Endothelial cell of umbilical vein (primary cell): ENCODE measurements around the gene SRP68. TPM values are rescaled to one million over a fixed set of nuclear protein-coding genes. Genes with fewer than 3 reads are reported as not detected.

Experiments
- BruUV-seq: library from RNA; stranded (reverse); fragments of 400-500 nt; replicated peaks from 2 replicates; lab custom pipeline; 2021; lab: Mats Ljungman, UMichigan
- CTCF ChIA-PET: fragments of 300-600, 350-600 bp; sonication (Branson Sonifier 250); formaldehyde crosslinking; loops from one replicate; lab custom pipeline; 2021; ENCODE audit warnings: antibody characterized with exemption, inconsistent platforms; lab: Charles Lee
- POLR2A ChIA-PET: fragments of 300-600, 350-600 bp; sonication (Branson Sonifier 250); formaldehyde crosslinking; loops from one replicate; lab custom pipeline; 2021; ENCODE audit warnings: antibody characterized with exemption, inconsistent platforms; lab: Charles Lee
- DNase-seq: peaks from one replicate; pipeline ENCODE4 v3.0.0-alpha.2; 2011; ENCODE audit warnings: low read depth, low spot score
- FAIRE-seq: peaks from 2 replicates; lab custom pipeline; 2011; peaks lifted over from hg19 to GRCh38; lab: Jason Lieb, UNC
- H2AFZ ChIP-seq: 2 replicates; pipeline ENCODE4 v1.6.0; 2012; ENCODE audit warnings: low read depth, low read length, control low read depth, inconsistent platforms
- H3K27ac ChIP-seq: 2 replicates; pipeline ENCODE4 v1.5.1; 2011; ENCODE audit warnings: low read depth, mild to moderate bottlenecking, control low read depth, low read length, moderate library complexity; ENCODE audit not compliant: insufficient read depth
- H3K27me3 ChIP-seq, 2 experiments: 2 replicates each; pipeline versions ENCODE4 v1.6.0 to v1.6.1; 2011; ENCODE audit warnings: low read length in 2 of 2, mixed read lengths in 1 of 2; ENCODE audit not compliant: control insufficient read depth in 2 of 2, insufficient read depth in 2 of 2
- H3K36me3 ChIP-seq, 2 experiments: 2 replicates in 1 of 2; 3 replicates in 1 of 2; pipeline ENCODE4 v1.5.1; 2011; ENCODE audit warnings: low read length in 2 of 2, mild to moderate bottlenecking in 1 of 2, moderate library complexity in 1 of 2; ENCODE audit not compliant: control insufficient read depth in 2 of 2, insufficient read depth in 2 of 2; ENCODE audit errors: extremely low read depth in 1 of 2
- H3K4me1 ChIP-seq: 3 replicates; pipeline ENCODE4 v1.5.1; 2011; ENCODE audit warnings: mild to moderate bottlenecking, low read length; ENCODE audit not compliant: control insufficient read depth, insufficient read depth; ENCODE audit errors: extremely low read depth
- H3K4me2 ChIP-seq: 2 replicates; pipeline ENCODE4 v1.6.1; 2011; ENCODE audit warnings: low read length, control low read depth, mixed read lengths; ENCODE audit not compliant: insufficient read depth
- H3K4me3 ChIP-seq, 3 experiments: fragments of 200-600 bp in 1 of 3; sonication (generic), shearing (Covaris generic) in 1 of 3; replicated peaks in 1 of 3; 2 replicates each; pipeline ENCODE4 v1.5.1; 2011 to 2016; ENCODE audit warnings: control low read depth in 3 of 3, low read length in 3 of 3, mild to moderate bottlenecking in 2 of 3, inconsistent platforms in 1 of 3, low read depth in 1 of 3, moderate library complexity in 1 of 3; ENCODE audit not compliant: insufficient read depth in 1 of 3
- H3K79me2 ChIP-seq: 2 replicates; pipeline ENCODE4 v1.6.0; 2012; ENCODE audit warnings: low read length, inconsistent platforms; ENCODE audit not compliant: control insufficient read depth, insufficient read depth
- H3K9ac ChIP-seq: replicated peaks from 2 replicates; pipeline ENCODE3; 2011; ENCODE audit warnings: low read length, control low read depth; ENCODE audit not compliant: insufficient read depth; ENCODE audit errors: extremely low read depth
- H3K9me1 ChIP-seq: replicated peaks from 3 replicates; pipeline ENCODE4 v1.6.0; 2011; ENCODE audit warnings: mild to moderate bottlenecking, low read length; ENCODE audit not compliant: control insufficient read depth, insufficient read depth; ENCODE audit errors: extremely low read depth
- H3K9me3 ChIP-seq: replicated peaks from 2 replicates; pipeline ENCODE4 v1.5.1; 2012; ENCODE audit warnings: low read length, inconsistent platforms; ENCODE audit not compliant: control insufficient read depth, insufficient read depth
- H4K20me1 ChIP-seq: replicated peaks from 2 replicates; pipeline ENCODE3; 2011; ENCODE audit warnings: mild to moderate bottlenecking, low read length; ENCODE audit not compliant: control insufficient read depth, insufficient read depth; ENCODE audit errors: extremely low read depth
- EZH2 ChIP-seq: IDR thresholded peaks from 2 replicates; pipeline ENCODE4 v1.6.1; 2012; ENCODE audit warnings: borderline replicate concordance, low read depth, mild to moderate bottlenecking, moderate library complexity, low read length, inconsistent platforms; ENCODE audit not compliant: severe bottlenecking
- FOS ChIP-seq: IDR thresholded peaks from 2 replicates; pipeline ENCODE4 v1.6.1; 2011; ENCODE audit warnings: mild to moderate bottlenecking, low read length, moderate library complexity, borderline replicate concordance; ENCODE audit not compliant: insufficient read depth
- GATA2 ChIP-seq: IDR thresholded peaks from 2 replicates; pipeline ENCODE4 v1.7.0; 2011; ENCODE audit warnings: low read depth, mild to moderate bottlenecking, moderate library complexity, mixed read lengths, low read length; ENCODE audit not compliant: insufficient read length, insufficient read depth
- JUN ChIP-seq: IDR thresholded peaks from 2 replicates; pipeline ENCODE4 v1.6.1; 2011; ENCODE audit warnings: borderline replicate concordance, low read depth; ENCODE audit not compliant: insufficient read length, insufficient read depth
- MYC ChIP-seq: IDR thresholded peaks from one replicate; pipeline ENCODE4 v1.6.1; 2011; ENCODE audit warnings: mild to moderate bottlenecking, low read depth, low read length
- POLR2A ChIP-seq: IDR thresholded peaks from 2 replicates; pipeline ENCODE4 v1.6.1; 2012; ENCODE audit warnings: low read depth, mild to moderate bottlenecking, control low read depth, low read length
- POLR2AphosphoS5 ChIP-seq: IDR thresholded peaks from 2 replicates; pipeline ENCODE4 v1.6.1; 2012; ENCODE audit warnings: low read depth, mild to moderate bottlenecking, control low read depth, low read length, moderate library complexity; ENCODE audit not compliant: insufficient read depth
- dilution Hi-C: fragments of 300-500 bp; cut with MboI; formaldehyde crosslinking; loops from one replicate; pipeline ENCODE4 v1.15.0; 2019; ENCODE audit warnings: low sequenced_read_pairs; ENCODE audit not compliant: extremely low pct_ligation_motif_present
- intact Hi-C: fragments of 100-400 bp; cut with micrococcal nuclease; formaldehyde crosslinking; loops from one replicate; pipeline ENCODE4 v1.10.0; 2022
- polyA plus RNA-seq, 4 experiments: library from polyadenylated mRNA; depleted of rRNA in 3 of 4; stranded (reverse) in 3 of 4; unstranded in 1 of 4; fragments of >200 nt; gene quantifications; 2 replicates each; pipeline versions ENCODE4 v1.2.1 to v1.2.3, GENCODE V29; 2011 to 2012; ENCODE audit warnings: missing spikeins in 1 of 4
- total RNA-seq: library from RNA; stranded (reverse); gene quantifications from 2 replicates; pipeline ENCODE4 v1.2.3, GENCODE V29; 2021
- TF ChIP-seq, protein P1 (sequence below): IDR thresholded peaks from 2 replicates; pipeline ENCODE4 v1.6.1; 2011; ENCODE audit not compliant: insufficient read depth, insufficient read length
- TF ChIP-seq, protein P2 (sequence below), 2 donors: IDR thresholded peaks; 1 replicate in 1 of 2; 2 replicates in 1 of 2; pipeline ENCODE4 v1.5.1; 2011; ENCODE audit warnings: low read length in 2 of 2, mild to moderate bottlenecking in 2 of 2, moderate library complexity in 2 of 2, control low read depth in 1 of 2, inconsistent platforms in 1 of 2, low read depth in 1 of 2; ENCODE audit not compliant: insufficient read depth in 1 of 2; ENCODE audit errors: extremely low read depth in 1 of 2

Gene SRP68
- total and polyA plus RNA-seq, 2 donors (not counting 3 experiments of a cell fraction or from before 2014, with no cell fraction given), result 64.6 to 81.7 TPM

- ChIA-PET POLR2A (no interaction called here), CTCF (no interaction called here)
- dilution Hi-C loops, result no loop called here
- Histone ChIP-seq H3K9ac (no peak overlapping the region), H3K9me3 (no peaks in the 10 kb centered on the region), H3K79me2 (no peaks in the 10 kb centered on the region), H3K27me3 (no peaks in the 10 kb centered on the region), H3K27ac (no peak overlapping the region), H3K4me2 (no peak overlapping the region), H3K36me3 (peaks cover 0 to 3% of the 10 kb centered on the region in 2 experiments), H3K9me1 (no peaks in the 10 kb centered on the region), H2AFZ (no peak overlapping the region), H3K4me3 (no peak overlapping the region), H4K20me1 (no peaks in the 10 kb centered on the region), H3K4me1 (peaks cover 3% of the 10 kb centered on the region)
- DNase-seq (no peak), FAIRE-seq (no peak)
- no TSS peak for BruUV-seq
- intact Hi-C loops, result no loop called here
- TF ChIP-seq POLR2A (no peak), JUN (no peak), FOS (no peak), POLR2AphosphoS5 (no peak), MYC (no peak), GATA2 (no peak), EZH2 (no peak)
- TF ChIP-seq, protein P1, sequence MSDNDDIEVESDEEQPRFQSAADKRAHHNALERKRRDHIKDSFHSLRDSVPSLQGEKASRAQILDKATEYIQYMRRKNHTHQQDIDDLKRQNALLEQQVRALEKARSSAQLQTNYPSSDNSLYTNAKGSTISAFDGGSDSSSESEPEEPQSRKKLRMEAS, result no peak
- TF ChIP-seq, protein P2, sequence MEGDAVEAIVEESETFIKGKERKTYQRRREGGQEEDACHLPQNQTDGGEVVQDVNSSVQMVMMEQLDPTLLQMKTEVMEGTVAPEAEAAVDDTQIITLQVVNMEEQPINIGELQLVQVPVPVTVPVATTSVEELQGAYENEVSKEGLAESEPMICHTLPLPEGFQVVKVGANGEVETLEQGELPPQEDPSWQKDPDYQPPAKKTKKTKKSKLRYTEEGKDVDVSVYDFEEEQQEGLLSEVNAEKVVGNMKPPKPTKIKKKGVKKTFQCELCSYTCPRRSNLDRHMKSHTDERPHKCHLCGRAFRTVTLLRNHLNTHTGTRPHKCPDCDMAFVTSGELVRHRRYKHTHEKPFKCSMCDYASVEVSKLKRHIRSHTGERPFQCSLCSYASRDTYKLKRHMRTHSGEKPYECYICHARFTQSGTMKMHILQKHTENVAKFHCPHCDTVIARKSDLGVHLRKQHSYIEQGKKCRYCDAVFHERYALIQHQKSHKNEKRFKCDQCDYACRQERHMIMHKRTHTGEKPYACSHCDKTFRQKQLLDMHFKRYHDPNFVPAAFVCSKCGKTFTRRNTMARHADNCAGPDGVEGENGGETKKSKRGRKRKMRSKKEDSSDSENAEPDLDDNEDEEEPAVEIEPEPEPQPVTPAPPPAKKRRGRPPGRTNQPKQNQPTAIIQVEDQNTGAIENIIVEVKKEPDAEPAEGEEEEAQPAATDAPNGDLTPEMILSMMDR (IDR thresholded peaks at IDR 0.05; ENCODE audit: extremely low read depth in 1 of 2, insufficient read depth in 1 of 2, low read depth in 1 of 2, low read length in 2 of 2), result no peak
These were observed 77.4 kb downstream of the SRP68 start for GRCh38 chr17:75994802-75995370.
